Measurements from ENCODE around the gene ZNF19. TPM values are rescaled to one million over a fixed set of nuclear protein-coding genes. Genes with fewer than 3 reads are reported as not detected.

The ZNF19 gene
- total RNA-seq, 1 donor: 3.5 TPM

- no peak overlapping the region for H3K4me3 ChIP-seq (ENCODE audit: low read depth, low read length)
- TF ChIP-seq, protein P1, sequence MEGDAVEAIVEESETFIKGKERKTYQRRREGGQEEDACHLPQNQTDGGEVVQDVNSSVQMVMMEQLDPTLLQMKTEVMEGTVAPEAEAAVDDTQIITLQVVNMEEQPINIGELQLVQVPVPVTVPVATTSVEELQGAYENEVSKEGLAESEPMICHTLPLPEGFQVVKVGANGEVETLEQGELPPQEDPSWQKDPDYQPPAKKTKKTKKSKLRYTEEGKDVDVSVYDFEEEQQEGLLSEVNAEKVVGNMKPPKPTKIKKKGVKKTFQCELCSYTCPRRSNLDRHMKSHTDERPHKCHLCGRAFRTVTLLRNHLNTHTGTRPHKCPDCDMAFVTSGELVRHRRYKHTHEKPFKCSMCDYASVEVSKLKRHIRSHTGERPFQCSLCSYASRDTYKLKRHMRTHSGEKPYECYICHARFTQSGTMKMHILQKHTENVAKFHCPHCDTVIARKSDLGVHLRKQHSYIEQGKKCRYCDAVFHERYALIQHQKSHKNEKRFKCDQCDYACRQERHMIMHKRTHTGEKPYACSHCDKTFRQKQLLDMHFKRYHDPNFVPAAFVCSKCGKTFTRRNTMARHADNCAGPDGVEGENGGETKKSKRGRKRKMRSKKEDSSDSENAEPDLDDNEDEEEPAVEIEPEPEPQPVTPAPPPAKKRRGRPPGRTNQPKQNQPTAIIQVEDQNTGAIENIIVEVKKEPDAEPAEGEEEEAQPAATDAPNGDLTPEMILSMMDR (IDR thresholded peaks at IDR 0.05; ENCODE audit: insufficient read depth, low read length): no peak
- no peak for DNase-seq (ENCODE audit: low read depth)
Measured at GRCh38 chr16:71493213-71493612, 4.1 kb upstream of the ZNF19 start.

DNA sequence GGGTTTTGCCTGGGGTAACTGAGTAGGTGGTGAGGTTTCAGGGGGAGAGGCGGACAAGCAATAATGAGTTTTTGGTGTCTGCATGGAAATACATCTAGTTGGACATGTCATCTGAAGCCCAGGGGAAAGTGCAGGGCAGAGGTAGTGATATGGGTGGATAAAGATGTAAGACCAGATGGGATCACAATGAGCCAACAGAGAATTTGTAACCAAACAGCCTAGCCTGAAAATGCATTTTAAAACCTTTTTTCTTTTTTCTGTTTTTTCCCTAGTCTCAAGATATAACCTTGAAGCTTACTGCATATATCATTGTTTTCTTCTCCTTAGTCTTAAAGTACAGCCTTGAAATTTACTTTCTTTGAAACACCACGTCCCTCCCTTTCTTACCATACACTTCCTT, 3.7 kb upstream of the ZNF19 start:
- H3K4me3 ChIP-seq (ENCODE audit: low read depth, low read length): no peak overlapping the region
- TF ChIP-seq, protein P1 (IDR thresholded peaks at IDR 0.05; ENCODE audit: insufficient read depth, low read length): no peak
- no peak for DNase-seq (ENCODE audit: low read depth)

DNA sequence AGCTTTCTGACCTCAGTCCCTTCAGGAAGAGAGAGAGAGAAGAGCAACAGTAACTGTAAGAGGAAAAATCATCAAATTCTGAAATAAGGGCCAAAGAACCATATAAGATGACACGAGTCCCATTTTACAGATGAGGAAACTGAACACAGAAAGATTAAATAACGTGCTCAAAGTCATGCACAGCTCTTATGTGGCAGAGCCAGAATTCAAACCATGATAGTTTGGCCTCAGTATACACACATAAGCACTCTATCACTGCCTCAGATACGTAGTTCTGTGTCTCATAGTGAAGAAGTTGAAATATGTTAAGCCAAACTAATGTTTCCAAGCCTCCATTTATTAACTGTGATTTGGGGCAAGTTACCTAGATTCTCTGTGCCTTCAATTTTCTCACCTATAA, 1.9 kb upstream of the ZNF19 start:
- no peak overlapping the region for H3K4me3 ChIP-seq (ENCODE audit: low read depth, low read length)
- DNase-seq (ENCODE audit: low read depth): no peak
- TF ChIP-seq, protein P1 (IDR thresholded peaks at IDR 0.05; ENCODE audit: insufficient read depth, low read length): no peak

GRCh38 chr16:71490361-71490760, 1.2 kb upstream of the ZNF19 start:
- H3K4me3 ChIP-seq (ENCODE audit: low read depth, low read length): no peak overlapping the region
- no peak for DNase-seq (ENCODE audit: low read depth)

DNA sequence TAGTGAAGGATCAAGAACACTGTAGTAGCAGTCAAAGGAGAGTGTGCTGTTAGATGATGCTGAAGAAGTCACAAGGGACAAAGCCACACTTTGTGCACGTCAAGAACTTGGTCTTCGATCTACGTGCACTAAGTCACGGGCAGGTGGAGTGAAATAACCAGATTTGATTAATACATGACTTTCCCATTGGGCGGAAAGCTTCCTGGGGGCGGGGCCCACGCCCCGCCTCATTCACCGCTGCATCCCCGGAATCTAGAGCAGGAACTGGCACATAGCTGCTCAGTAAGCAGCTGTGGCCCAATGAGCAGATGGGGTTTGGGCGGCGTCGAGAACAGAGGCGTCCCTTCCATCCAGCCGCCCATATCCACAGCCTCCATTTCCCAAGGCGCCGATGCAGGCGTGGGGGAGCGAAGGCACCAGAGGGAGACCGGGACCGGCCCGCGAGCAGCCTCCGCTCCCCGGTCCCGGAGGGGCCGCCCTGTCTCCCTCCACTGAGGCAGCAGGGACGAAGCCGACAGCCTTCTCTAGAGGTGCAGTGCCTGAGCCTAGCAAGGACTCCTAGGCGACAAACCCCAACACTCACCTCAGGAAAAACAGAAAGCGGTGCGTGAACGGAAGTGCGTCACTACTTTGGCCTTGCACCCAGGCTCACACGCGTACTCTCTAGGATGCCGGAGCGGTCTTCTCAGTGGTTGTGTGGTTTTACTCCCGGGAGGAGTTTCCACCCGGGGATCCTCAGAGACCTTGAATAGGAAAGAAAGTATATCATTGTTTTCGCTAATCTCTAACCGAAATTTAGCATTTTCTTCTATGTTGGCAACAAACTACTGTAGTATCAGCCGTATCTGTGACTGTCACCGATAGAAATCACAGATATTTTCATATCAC, 4.9 kb downstream of the ZNF19 start:
- peak; percentile 96 for DNase-seq (ENCODE audit: low read depth)
- TF ChIP-seq, protein P1 (IDR thresholded peaks at IDR 0.05; ENCODE audit: insufficient read depth, low read length): no peak

More at GRCh38 chr16:71490361-71490760, 1.2 kb upstream of the ZNF19 start:
- TF ChIP-seq, protein P1 (IDR thresholded peaks at IDR 0.05; ENCODE audit: insufficient read depth, low read length): no peak

GRCh38 chr16:71482569-71482968, 6.6 kb downstream of the ZNF19 start:
- H3K4me3 ChIP-seq (ENCODE audit: low read depth, low read length): no peak overlapping the region
- no peak for DNase-seq (ENCODE audit: low read depth)
- TF ChIP-seq, protein P1 (IDR thresholded peaks at IDR 0.05; ENCODE audit: insufficient read depth, low read length): no peak

More for the DNA sequence above, 4.9 kb downstream of the ZNF19 start:
- peak overlapping the region; percentile 88 for H3K4me3 ChIP-seq (ENCODE audit: low read depth, low read length)

Measured in fibroblast of the aortic adventitia (primary cell).